ENCODE results near the gene EPYC. TPM values are rescaled to one million over a fixed set of nuclear protein-coding genes. Genes with fewer than 3 reads are reported as not detected.

The EPYC gene
- total RNA-seq, 2 experiments from 2014 or later = not detected

- CTCF ChIA-PET = no interaction called here
- H3K27me3 Mint-ChIP-seq (ENCODE audit: low read depth) = peaks cover 6% of the 10 kb centered on the region
- intact Hi-C loops (cut with micrococcal nuclease) = no loop called here
- no peak overlapping the region for H3K27ac Mint-ChIP-seq
- H3K4me3 Mint-ChIP-seq = no peak overlapping the region
- H3K4me1 Mint-ChIP-seq (ENCODE audit: low read depth) = no peaks in the 10 kb centered on the region
- DNase-seq = no peak
- no peaks in the 10 kb centered on the region for H3K9me3 Mint-ChIP-seq
- no peaks in the 10 kb centered on the region for H3K36me3 Mint-ChIP-seq (ENCODE audit: low read depth)
Observed at GRCh38 chr12:90917431-90917830, 87.3 kb downstream of the EPYC start.

DNA sequence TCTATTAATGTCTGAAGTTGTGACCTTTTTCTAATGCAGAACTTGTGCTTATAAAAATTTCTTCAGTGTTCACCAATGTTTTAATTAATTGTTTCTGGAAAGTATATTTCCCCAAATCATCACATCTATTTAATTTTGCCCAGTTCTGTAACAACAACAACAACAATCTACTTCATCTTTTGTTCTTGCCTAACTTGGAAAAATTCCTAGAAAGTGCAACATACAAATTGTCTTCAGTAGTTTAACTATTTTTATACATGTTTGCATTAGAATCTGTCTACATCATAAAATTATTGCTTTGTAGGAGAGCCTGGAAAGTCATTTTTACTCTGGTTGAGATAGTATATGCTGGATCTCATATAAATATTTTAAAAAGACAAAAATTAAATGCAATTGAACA, 88.3 kb downstream of the EPYC start:
- Mint-ChIP-seq H3K4me1 (ENCODE audit: low read depth) (no peaks in the 10 kb centered on the region), H3K36me3 (ENCODE audit: low read depth) (no peaks in the 10 kb centered on the region), H3K27ac (no peak overlapping the region), H3K27me3 (ENCODE audit: low read depth) (peaks cover 9% of the 10 kb centered on the region), H3K9me3 (no peaks in the 10 kb centered on the region), H3K4me3 (no peak overlapping the region)
- CTCF ChIA-PET = no interaction called here
- DNase-seq = no peak
- intact Hi-C loops (cut with micrococcal nuclease) = no loop called here

- H3K36me3 Mint-ChIP-seq (ENCODE audit: low read depth) = no peaks in the 10 kb centered on the region
- peaks cover 9% of the 10 kb centered on the region for H3K27me3 Mint-ChIP-seq (ENCODE audit: low read depth)
- no peaks in the 10 kb centered on the region for H3K4me1 Mint-ChIP-seq (ENCODE audit: low read depth)
- H3K27ac Mint-ChIP-seq = no peak overlapping the region
- CTCF ChIA-PET = no interaction called here
- H3K9me3 Mint-ChIP-seq = no peaks in the 10 kb centered on the region
- H3K4me3 Mint-ChIP-seq = no peak overlapping the region
- no peak for DNase-seq
- intact Hi-C loops (cut with micrococcal nuclease) = no loop called here
Observed at GRCh38 chr12:90915353-90915752, 89.4 kb downstream of the EPYC start.

Other genes with a start within 250 kb of the EPYC start
- not detected for gene CCER1, start 49.8 kb downstream of the EPYC start, total RNA-seq
- not detected for gene KERA, start 53.1 kb upstream of the EPYC start, total RNA-seq
- gene LUM, start 106.5 kb upstream of the EPYC start, total RNA-seq = not detected
- gene DCN, start 177.8 kb upstream of the EPYC start, total RNA-seq = not detected